HG03457 (cell line): ENCODE results near the gene C6orf136.

ENCODE experiments used
- ATAC-seq: cut with Tn5 transposase; IDR thresholded peaks from one replicate; pipeline ENCODE4 v1.9.1; 2021; ENCODE audit warnings: moderate number of reproducible peaks; ENCODE audit not compliant: unreplicated experiment

The C6orf136 gene

DNA sequence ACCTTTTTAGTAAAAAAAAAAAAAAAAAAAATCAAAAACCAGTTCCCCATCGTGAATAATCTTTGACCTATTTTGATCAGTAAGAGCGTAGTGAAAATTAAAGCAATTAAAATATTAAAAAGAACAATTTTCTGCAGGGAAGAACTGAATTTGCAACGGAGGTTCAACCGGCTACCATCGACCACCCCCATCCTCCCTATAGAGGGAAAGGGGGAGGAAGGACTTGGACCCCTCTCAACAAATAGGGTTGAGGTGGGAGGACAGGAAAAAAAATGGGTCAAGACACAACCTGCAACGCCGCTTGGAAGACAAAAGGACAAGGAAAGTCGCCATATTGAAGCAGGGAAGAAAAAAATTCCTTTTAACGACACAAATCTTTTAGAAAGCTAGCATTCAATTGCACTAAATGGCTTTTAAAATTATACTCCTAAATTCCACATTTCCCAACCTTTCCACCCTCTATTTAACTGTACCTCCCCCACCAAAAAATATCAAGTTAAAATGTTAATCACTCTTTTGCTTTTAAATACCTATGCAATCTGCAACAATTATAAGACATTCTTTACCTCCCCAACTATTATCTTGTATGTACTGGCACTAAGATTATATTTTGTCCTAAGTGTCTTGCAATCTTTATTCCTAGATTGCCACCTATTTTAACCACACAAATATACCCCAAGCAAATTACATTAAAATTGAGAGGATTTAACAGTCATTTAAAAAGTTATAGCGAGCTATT, 31.5 kb upstream of the C6orf136 start:
- ATAC-seq: no peak

DNA sequence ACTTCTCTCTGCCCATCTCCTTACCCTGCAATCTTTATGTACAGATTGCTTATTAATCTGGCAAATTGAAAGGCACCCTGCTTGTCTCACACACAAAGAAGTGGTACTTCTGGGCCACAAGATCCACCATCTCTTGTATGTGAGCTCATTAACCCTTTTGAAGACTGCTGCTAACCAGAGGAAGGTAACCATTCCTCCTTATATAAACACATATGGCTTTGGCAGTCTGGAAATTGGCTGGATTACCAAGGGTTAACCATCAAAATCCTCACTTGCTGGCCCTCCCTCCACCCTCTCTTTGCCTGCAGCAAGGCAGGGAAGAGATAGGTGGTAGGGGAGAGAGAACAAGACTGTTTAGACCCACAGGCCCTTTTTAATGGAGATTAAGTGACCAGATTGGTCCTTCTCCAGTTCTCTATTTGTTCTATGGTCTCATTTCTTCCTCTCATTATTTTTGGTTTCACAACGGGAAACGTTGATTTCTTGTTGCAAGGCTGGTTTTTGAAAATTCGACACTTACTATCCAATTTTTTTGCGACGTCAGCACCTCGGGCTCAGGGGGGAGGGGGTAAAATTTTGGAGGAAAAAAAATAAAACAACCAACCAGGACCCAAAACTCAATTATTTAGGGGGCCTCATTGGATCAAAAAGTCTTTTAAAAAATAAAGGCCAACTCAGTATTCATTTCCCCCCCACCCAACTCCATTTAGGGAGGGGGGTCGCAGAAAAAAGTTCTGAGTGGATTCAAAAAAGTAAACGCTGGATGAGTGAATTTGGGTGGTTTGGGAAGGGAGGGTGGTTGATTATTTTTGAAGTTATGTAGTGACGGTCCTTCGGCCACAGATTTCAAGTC, 30.7 kb upstream of the C6orf136 start:
- ATAC-seq: no peak

DNA sequence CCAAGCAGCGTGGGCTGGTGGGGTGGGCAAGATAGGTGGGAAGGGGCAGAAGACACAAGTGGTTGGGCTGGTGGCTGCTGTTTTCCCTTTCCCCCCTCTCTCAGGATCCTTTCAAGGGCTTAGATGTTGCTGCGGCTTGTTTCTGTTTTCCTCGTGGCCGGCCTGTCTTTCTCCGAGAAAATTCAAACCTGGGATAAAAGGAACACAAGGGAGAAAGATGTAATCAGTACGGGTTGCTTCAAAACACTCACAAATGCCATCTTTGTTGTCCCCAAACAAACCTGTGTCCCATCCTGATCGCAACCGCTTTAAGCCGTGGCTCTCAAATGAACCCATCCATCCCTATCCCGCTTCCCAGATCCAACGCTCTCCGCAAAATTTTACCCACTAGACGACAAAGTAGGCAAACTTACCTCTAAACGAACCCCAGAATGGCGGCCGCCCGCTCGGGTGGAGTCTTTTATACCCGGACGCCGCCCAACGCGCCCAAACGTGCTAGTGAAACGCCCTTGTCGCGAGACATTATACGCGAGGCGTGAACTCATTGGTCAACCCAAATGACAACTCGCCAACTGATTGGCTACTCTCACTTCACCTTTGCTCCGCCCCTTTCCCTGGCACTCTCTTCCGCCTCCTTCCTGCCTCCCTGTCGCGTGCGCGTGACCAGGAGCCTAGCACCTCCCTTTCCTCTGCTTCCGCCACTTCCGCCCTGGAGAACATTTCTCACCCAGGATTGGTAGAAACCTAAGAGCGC, 29.9 kb upstream of the C6orf136 start, which contains the start of gene PPP1R10:
Gene PPP1R10 (minus strand): TSS at position 433 of the 754 bp plus-strand sequence. CDS start 7,299 bp downstream, outside the sequence.
- peak; percentile 53 for ATAC-seq

DNA sequence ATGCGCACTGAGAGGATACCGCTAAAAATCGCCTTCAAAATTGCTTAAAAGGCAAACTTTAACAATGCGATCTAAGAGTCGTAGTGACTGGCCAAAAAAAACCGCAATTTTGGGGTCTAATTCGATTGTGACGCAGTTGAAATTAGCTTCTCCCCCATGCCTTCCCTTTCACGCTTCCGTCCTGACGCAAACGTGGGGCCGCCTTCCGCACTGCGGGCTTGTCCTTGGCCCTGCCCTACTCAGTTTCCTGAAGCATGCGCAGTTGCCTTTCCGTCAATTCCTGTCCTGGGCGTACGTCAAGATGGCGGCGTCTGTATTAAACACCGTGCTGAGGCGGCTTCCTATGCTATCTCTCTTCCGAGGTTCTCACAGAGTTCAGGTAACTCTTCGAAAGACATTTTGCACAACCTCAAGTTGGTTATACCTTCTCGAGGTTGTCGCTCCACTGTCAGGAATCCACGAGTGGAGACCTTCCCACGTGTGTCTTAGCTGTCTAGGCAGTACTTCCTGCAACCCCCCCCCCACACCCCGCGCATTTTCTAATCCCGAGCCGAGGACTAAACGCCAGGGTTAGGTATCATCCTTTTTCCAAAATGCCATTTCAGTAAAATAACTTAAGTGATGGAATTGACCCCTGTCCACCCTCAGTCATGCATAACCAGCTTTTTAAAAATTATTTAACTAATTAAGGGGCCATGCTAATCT, 29.2 kb upstream of the C6orf136 start, which contains the start of gene MRPS18B:
Gene MRPS18B (plus strand): TSS at position 276 of the 705 bp plus-strand sequence. CDS start 26 bp downstream, at position 302.
- ATAC-seq: peak; percentile 53

DNA sequence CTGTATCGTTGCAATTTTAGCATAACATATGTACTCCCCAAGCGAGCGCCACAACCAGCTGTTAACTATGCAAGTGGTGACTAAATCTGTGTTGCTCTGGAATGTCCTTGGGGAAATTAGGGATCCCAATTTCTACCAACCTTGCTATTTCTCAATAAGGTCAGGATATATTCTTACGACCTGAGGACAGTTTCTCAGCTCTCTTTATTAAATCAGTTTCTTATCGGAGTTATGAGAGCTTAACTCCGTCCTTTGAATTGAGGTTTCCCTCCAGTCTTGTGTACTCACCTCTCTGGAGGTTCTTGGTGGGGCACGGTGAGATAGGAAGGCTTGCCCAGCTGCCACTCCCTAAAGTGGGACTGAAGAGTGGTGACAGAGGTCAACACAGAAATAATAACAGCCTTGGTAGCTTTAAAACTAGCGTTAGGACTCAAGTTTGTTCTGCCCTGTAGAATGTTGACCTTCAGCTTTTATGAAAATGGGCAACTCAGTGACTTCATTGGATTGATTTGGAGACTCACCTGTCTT, 28.6 kb upstream of the C6orf136 start:
- ATAC-seq: no peak

DNA sequence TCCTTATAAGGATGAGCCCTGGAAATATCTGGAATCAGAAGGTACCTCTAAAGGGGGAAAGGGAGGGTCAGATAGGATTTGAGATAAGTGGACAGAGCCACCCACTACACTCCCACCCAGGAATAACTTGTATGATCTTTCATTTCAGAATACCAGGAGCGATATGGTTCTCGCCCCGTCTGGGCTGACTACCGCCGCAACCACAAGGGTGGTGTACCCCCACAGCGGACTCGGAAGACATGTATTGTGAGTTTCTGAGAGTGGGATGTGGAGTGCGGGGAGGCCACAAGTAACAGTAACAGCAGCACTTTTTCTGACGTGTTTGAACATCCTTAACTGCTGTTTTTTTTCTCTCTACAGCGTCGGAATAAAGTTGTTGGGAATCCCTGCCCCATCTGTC, 27.4 kb upstream of the C6orf136 start:
- ATAC-seq: no peak

DNA sequence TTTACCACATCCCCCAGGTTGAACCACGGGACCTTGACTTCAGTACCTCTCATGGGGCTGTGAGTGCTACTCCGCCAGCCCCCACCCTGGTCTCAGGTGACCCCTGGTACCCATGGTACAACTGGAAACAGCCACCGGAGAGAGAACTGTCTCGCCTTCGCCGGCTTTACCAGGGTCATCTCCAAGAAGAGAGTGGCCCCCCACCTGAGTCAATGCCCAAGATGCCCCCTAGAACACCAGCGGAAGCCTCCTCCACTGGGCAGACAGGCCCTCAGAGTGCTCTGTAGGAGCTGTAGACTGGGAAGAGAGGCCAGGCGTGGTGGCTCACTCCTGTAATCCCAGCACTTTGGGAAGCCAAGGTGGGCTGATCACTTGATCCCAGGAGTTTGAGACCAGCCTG, 21.4 kb upstream of the C6orf136 start:
- no peak for ATAC-seq

DNA sequence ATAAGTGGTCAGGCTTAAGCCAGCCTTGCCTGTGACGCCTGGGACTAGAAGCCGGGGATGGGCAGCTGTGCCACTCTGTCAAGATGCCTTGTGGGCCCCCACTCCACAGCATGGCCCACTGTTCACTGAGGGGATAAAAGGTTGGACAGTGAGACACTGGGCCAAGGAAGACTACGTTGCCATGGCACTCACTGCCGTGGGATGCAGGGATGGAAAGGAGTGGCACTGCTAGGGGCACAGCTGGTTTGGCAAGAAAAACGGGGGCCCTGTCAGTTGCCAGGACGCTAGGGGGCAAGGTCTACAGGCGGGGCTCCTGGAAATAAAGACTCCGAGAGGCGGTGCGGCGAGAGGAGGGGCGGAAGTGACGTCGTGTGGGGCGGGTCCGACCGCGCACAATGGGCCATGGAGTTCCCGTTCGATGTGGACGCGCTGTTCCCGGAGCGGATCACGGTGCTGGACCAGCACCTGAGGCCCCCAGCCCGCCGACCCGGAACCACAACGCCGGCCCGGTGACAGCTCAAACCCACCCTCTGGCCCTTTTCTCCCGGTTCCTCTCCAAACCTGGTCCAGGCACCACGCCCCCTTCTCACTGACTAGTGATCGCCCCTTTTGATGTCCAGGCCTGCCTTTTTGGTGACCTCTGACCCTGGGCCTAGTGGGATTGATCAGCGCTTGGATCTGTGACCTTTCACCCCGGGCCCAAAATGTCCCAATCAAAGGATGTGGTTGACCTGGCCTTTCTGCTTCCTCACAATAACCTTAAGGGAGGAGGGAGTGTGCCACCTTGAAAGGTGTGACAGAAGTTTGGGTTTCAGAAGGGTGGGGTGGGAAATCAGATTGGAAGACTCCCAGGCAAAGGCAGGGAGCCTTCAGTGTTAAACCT, 20.2 kb upstream of the C6orf136 start, which contains the start of gene ATAT1:
Gene ATAT1 (plus strand): TSS at position 391 of the 883 bp plus-strand sequence.
- ATAC-seq: no peak

DNA sequence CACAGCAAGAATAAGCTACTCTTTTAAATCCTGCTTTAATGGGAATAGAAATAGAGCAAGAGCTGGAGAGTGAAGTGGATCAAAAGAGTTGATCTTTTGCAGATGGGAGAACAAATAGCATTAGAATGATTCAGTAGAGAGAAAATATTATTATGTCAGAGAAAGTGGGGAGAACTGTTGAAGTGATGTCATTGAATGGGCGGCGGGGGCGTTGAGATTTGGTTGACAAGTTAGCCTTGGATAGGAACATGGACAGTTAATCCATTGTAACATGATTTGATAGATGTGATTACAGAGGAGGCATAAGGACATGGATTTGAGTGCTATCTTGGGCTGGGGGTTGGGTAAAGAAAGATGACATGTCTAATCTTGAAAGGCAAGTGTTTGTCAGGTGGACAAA, 11.1 kb upstream of the C6orf136 start:
- ATAC-seq: no peak

DNA sequence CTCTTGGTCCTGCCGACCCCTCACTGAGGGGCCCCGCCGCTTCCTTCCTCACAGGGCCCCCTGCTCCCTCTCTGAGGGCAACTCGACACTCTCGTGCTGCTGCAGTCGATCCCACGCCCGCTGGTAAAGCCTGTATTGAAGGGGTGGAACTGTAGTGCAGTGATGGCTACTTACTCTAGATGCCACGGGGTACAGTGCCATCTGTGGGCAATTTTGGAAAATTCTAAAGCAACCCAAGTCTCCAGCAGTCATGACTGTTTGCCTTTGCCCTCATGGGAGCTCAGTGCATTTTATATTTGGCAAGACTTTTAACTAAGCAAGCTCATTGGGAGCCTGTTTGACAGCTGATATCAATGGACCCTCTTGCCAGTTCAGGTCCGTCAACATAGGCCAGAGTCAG, 6.5 kb upstream of the C6orf136 start:
- no peak for ATAC-seq

DNA sequence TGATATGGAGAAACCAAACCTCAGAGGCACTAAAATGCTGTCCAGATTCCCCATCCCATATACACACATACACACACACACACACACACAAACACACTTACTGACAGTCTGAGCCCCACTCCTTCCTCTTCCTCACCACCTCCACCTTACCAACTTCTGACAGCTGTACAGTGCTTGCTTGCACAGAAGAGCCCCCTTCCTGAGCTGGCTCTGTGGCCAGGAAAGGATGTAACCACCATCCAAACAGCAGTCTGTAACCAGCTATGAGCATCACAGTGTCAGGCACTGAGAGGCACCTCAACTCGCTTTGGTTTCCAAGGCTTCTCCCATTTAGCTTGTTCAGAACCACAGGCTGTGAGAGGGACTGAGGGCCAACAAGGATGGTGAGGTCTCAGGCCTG, 5.9 kb upstream of the C6orf136 start:
- ATAC-seq: no peak

DNA sequence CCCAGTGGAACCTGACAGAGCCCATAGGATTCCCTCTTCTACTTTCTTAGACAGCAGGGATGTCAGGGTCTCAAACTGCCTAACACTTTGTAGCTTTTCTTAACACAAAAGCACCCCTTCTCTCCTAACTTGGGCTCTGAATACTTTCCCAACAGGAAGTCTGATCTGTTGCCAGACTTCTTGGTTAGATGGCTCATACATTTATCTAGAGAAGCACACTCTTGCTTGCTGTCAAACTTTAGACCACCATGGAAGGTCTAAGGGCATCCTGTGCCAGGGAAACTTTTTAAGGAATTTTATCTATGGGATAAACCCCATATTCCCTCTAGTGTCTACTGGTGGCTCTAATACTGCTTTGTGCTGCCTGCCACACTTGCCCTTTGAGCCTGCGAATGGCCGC, 3.3 kb upstream of the C6orf136 start:
- ATAC-seq: no peak

DNA sequence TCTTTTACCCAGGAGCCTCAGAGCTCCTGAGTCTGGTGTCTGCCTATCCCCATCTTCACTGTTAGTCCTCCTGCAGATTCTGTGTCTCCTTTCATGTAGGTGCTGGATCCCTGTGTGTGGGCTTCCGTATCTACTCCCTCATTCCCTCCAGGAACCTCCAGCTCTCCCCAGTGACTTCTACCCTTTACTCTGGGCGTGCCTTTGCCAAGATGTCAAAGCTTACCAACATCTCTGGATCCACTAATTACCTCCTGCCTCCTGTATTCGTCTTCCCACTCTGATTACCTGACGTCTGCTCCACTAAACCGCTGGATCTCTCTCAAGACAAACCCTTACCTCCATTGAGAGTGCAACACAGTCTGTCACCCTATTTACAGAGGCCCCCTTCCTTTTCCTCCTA, 2.2 kb upstream of the C6orf136 start:
- no peak for ATAC-seq

DNA sequence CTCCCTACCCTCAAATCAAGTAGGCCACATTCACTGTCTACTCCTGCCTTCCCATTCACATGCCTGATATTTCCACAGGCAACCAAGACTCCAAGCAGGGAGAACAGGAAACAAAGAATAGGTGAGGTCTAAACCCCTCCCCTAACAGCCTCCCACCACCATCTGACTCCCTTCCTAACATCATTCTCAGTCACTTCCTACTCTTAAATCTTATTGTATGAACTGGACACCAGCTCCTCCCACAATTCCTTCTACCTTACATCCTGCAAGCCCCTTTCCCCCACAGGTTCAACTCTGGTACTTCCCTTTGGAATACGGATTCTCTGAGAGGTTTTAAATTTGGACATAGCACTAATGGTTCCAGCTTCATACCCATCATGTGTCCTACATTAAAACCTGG, 944 bp upstream of the C6orf136 start:
- ATAC-seq: no peak

DNA sequence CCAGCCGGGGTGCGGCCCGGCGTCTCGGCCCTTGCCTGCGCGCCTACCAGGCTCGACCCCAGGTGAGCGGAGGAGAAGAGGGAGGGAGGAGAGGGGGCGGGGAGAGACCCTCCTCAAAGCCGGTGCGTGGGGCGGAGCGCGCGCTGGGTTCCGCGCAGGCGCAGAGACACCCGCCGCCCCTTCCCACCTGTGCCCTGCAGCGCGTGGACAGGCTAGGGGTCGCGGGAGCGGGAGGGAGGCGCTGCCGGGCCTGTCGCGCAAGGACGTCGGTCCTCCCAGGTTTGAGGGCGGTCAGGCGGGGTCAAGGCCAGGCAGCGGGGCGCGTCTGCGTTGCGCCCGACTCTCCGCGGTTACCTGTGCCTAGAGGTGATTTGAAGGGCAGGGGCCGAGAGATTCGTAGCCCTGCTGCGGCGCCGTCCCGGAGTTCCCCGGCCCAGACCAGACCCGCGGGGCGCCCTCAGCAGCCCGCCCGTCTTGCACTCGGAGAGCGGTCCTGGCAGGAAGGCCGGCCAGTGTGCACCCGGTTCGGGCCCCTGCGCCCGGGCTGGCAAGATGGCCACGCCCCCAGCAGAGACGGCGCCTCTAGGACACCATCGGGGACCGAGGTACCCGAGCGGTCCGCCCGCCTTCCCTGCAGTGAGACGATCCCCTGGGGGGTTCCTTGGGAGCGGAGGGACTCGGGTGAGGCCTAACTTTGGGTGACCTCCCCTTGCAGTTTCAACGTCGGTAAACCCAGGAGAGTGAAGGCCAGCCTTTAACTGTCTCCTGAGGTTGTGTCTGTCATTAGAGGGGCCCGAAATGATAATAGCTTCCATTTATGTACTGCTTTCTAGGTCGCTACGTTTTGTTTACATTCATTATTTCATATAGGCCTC, 546 bp downstream of the C6orf136 start:
- ATAC-seq: peak; percentile 50

DNA sequence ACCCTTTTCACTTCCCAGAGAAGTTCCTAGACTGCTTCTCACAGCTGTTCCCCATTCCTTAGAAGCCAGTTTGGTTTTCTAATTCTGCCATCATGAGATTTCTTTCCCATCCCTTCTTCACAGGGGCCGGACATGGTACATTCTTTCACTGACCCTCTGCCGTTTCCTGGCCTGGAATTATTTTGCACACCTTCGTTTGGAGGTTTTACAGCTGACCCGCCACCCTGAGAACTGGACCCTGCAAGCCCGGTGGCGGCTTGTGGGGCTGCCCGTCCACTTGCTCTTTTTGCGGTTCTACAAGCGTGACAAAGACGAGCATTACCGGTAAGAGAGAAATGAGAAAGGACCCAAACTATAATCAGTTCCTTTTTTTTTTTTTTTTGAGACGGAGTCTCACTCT, 4.2 kb downstream of the C6orf136 start:
- no peak for ATAC-seq

DNA sequence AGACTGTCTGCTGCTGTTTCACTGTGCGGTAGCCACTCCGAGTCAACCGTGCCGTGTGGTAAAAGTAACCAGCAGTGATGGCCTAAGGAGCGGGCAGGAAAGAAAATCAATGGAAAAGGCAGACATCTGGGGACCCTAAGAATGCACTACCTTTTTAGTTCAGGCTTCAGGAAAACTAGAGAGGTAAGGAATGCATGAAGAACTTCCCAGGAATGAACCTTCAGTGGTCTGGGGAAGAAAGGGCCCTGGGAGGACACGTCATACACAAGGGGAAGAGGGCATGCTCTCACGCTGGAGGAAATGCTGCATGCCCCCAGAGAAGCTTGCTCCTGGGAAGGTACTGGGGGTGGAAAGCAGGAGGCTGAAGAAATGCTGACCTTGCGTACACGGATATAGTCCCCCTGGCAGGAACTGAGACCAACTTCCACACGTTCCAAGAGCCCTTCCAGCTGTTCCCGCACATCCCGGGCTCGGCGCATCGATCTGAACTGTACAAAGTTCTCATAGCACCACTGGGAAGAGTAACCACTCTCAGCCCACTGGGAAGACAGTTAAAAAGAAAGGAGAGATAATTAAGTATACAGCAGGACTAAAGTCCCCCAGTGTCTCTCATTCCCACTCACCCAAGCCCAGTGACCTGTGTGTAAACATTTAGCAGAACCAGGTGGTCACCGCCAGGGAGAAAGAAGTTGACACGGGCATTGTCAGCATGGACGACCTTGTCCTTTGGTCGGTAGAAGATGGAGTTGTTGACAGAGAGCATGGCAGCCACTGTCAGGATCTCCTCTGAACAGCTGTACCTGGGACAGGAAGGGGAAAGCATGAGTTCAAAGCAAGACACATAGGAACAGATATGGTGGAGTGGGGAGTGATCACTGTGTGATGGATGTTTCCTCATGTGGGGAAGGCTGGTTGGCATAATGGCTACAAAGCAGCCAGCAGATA, 8.1 kb downstream of the C6orf136 start:
- ATAC-seq: no peak
